Measurements from ENCODE around the gene VWCE. TPM values are rescaled to one million over a fixed set of nuclear protein-coding genes. Genes with fewer than 3 reads are reported as not detected.
A peak's percentile ranks its signal among the peaks of the same experiment; 100 is the strongest.

The VWCE gene
- total RNA-seq, 1 experiment from 2014 or later: 0.41 TPM

DNA sequence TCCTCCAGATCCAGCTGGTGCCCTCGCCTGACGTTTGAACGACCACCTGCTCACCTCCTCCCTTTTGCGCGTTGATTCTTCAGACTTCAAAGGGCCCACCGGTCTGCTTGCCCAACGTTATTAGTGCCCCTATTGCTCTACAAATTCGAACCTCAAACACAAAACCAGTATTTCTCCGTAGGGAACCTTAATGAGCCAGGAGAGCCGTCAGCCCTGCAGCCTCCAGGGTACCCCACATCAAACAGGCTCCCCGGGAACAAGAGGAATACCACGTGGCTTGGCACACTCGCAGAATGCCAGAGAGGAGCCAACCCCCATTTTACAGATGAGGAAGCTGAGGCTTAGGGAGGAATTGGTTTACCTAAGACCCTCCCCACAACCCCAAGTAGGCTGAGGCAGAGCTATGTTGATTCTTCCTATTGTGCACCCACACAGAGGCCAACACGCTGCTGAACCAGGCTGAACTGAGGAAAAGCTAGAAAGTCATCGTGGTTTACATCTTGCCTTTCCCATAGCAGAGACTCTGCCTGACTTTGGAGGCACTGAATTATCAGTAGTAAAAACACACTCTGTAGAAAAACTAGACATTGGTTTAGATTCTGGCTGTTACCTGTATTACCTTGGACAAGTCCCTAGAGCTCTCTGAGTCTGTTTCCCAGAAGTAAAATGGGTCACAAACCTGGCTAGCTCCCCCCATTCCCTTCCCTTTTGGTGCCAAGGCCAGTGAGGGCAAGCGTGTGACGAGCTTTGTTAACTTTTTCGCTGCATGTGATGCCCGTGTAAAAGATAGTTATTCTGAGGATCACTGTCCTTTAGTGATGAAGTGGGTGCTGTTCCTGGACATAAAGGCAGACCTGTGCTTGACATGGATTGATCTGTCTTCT lies 38.7 kb upstream of the VWCE start:
- POLR2A ChIA-PET (ENCODE audit: unreplicated experiment): interaction anchor here (0.6 kb wide), 3 partner anchors 11 to 367 kb away, joined by 3 to 7 read pairs (median 5); no protein-coding TSS in a partner anchor

DNA sequence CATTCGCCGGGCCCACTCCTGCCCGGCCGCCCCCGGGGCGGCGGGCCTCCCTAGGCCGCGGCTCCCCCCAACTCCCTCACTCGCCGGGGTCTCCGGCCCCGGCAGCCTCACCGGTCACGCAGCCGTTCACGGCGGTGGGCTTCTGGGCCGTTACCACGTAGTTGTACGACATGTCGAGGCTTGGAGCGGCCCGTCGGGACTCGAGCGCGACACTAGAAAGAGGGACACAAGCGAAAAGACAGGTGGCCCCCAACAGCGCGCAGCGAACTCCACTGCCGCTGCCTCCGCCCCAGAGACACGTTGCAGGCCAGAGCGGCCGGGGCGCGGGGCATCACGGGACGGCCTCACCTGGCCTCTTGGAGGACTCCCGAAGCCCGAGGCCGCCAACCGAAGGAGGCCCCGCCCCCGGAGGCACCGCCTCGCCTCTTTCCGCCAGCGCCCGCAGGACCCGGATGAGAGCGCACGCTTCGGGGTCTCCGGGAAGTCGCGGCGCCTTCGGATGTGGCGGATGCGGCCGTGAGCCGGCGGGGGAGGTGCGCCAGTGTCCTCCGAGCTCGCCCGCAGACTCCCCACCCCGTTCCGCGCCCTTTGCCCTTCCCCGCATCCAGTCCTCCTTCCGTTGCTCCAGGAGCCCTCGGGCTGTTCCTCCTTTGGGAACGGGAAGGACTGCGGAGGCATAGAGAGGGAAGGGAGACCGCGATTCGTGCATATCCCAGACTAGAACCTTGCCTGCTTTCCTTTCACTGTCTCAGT lies 37.9 kb upstream of the VWCE start, which contains the start of the genes DDB1 and TKFC:
TSS of gene DDB1 (minus strand) at position 309 of the 753 bp plus-strand sequence. CDS start at position 172, 137 bp downstream.
TSS of gene TKFC (plus strand) at position 432 of the 753 bp plus-strand sequence. CDS start 1,501 bp downstream, outside the sequence.
- peaks cover 24% of the 10 kb centered on the region for H4K20me1 ChIP-seq (ENCODE audit: insufficient read depth)
- POLR2A ChIA-PET (ENCODE audit: unreplicated experiment): interaction anchor here (0.6 kb wide), 2 partner anchors 11 to 368 kb away, joined by 3 to 5 read pairs; no protein-coding TSS in a partner anchor
- peak within 1 kb of the TSS; percentile 96 for H3K4me2 ChIP-seq
- peak within 1 kb of the TSS; percentile 64 for H3K27ac ChIP-seq
- no peaks in the 10 kb centered on the region for H3K9me3 ChIP-seq (ENCODE audit: insufficient read depth, low read depth)
- H3K4me1 ChIP-seq (replicated peaks; ENCODE audit: insufficient read depth): peaks cover 35% of the 10 kb centered on the region
- no peaks in the 10 kb centered on the region for H3K9me2 ChIP-seq (ENCODE audit: insufficient read depth)
- no peaks in the 10 kb centered on the region for H3K27me3 ChIP-seq (ENCODE audit: insufficient read depth, low read depth)
- TF ChIP-seq, protein P1, sequence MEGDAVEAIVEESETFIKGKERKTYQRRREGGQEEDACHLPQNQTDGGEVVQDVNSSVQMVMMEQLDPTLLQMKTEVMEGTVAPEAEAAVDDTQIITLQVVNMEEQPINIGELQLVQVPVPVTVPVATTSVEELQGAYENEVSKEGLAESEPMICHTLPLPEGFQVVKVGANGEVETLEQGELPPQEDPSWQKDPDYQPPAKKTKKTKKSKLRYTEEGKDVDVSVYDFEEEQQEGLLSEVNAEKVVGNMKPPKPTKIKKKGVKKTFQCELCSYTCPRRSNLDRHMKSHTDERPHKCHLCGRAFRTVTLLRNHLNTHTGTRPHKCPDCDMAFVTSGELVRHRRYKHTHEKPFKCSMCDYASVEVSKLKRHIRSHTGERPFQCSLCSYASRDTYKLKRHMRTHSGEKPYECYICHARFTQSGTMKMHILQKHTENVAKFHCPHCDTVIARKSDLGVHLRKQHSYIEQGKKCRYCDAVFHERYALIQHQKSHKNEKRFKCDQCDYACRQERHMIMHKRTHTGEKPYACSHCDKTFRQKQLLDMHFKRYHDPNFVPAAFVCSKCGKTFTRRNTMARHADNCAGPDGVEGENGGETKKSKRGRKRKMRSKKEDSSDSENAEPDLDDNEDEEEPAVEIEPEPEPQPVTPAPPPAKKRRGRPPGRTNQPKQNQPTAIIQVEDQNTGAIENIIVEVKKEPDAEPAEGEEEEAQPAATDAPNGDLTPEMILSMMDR (conservative IDR thresholded peaks at IDR 0.05): no peak; the same call in 1 of the 2 replicates
- no peak for TF ChIP-seq EZH2 (IDR thresholded peaks at IDR 0.05; ENCODE audit: low read depth)
- peaks cover 31% of the 10 kb centered on the region for H3F3A ChIP-seq (ENCODE audit: insufficient read depth, low read depth)
- H3K4me3 ChIP-seq: peak within 1 kb of the TSS; percentile 99
- peak; percentile 88 to 99 for DNase-seq
- BruUV-seq (replicated peaks): no TSS peak
- intact Hi-C loops (cut with micrococcal nuclease; ENCODE audit: unreplicated experiment): loop anchor here (2.0 to 10.0 kb wide), 4 partner anchors 60 to 294 kb away; partner anchors contain the start of gene TMEM216
- peak within 1 kb of the TSS; percentile 94 for H2AFZ ChIP-seq
- CTCF ChIA-PET: interaction anchor here (0.6 to 1.4 kb wide), 3 partner anchors 52 to 1551 kb away, joined by 3 to 9 read pairs (median 4); no protein-coding TSS in a partner anchor
- H3K79me2 ChIP-seq (ENCODE audit: low read depth): peaks cover 57% of the 10 kb centered on the region
- peaks cover 7% of the 10 kb centered on the region for H3K36me3 ChIP-seq (ENCODE audit: low read depth)

More for the DNA sequence above, 38.7 kb upstream of the VWCE start:
- H3K4me3 ChIP-seq: peak overlapping the region; percentile 99
- peak overlapping the region; percentile 96 for H3K4me2 ChIP-seq
- DNase-seq: no peak
- H3K36me3 ChIP-seq (ENCODE audit: low read depth): peaks cover 6% of the 10 kb centered on the region
- no peaks in the 10 kb centered on the region for H3K9me2 ChIP-seq (ENCODE audit: insufficient read depth)
- intact Hi-C loops (cut with micrococcal nuclease; ENCODE audit: unreplicated experiment): loop anchor here (2.0 to 10.0 kb wide), 4 partner anchors 59 to 293 kb away; partner anchors contain the start of gene TMEM216
- H3K9me3 ChIP-seq (ENCODE audit: insufficient read depth, low read depth): no peaks in the 10 kb centered on the region
- peaks cover 31% of the 10 kb centered on the region for H3F3A ChIP-seq (ENCODE audit: insufficient read depth, low read depth)
- H3K27ac ChIP-seq: peak overlapping the region; percentile 64
- H3K4me1 ChIP-seq (replicated peaks; ENCODE audit: insufficient read depth): peaks cover 35% of the 10 kb centered on the region
- peaks cover 23% of the 10 kb centered on the region for H4K20me1 ChIP-seq (ENCODE audit: insufficient read depth)
- H2AFZ ChIP-seq: peak overlapping the region; percentile 94
- CTCF ChIA-PET: interaction anchor here (0.6 to 1.4 kb wide), 4 partner anchors 51 to 1551 kb away, joined by 3 to 9 read pairs (median 4); no protein-coding TSS in a partner anchor
- H3K27me3 ChIP-seq (ENCODE audit: insufficient read depth, low read depth): no peaks in the 10 kb centered on the region
- peaks cover 49% of the 10 kb centered on the region for H3K79me2 ChIP-seq (ENCODE audit: low read depth)
- TSS peak; percentile 78 for BruUV-seq (replicated peaks)
- TF ChIP-seq EZH2 (IDR thresholded peaks at IDR 0.05; ENCODE audit: low read depth): no peak
- TF ChIP-seq, protein P1 (conservative IDR thresholded peaks at IDR 0.05): no peak

Data from PC-9 (cell line).